Measurements from ENCODE around the gene ADCY10. TPM values are rescaled to one million over a fixed set of nuclear protein-coding genes. Genes with fewer than 3 reads are reported as not detected.
A peak's percentile ranks its signal among the peaks of the same experiment; 100 is the strongest.

ADCY10 gene
- total and polyA plus RNA-seq, 9 of the 15 experiments (the other 6 are each of a cell fraction or from before 2014, with no cell fraction given) = 0.08 to 0.86 (median 0.22) TPM

- TF ChIP-seq HDAC3 (IDR thresholded peaks at IDR 0.05; ENCODE audit: borderline replicate concordance, partially characterized antibody) = no peak
- TF ChIP-seq ZC3H4 (CRISPR knock-in tag; IDR thresholded peaks at IDR 0.05; ENCODE audit: borderline replicate concordance) = peak; percentile 78; the same call in 1 of the 2 replicates
- no peak for TF ChIP-seq GABPB1 (CRISPR knock-in tag; IDR thresholded peaks at IDR 0.05)
- TF ChIP-seq ZNF785 (CRISPR knock-in tag; IDR thresholded peaks at IDR 0.05) = no peak
- no peak for TF ChIP-seq FOXJ3 (CRISPR knock-in tag; IDR thresholded peaks at IDR 0.05)
- no peak for TF ChIP-seq DNMT1 (IDR thresholded peaks at IDR 0.05)
- TF ChIP-seq NFATC3 (IDR thresholded peaks at IDR 0.05) = 0 out of 2 replicates have a peak, but pooled peaks have one; percentile 68
- TF ChIP-seq, protein P1, sequence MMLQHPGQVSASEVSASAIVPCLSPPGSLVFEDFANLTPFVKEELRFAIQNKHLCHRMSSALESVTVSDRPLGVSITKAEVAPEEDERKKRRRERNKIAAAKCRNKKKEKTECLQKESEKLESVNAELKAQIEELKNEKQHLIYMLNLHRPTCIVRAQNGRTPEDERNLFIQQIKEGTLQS (IDR thresholded peaks at IDR 0.05) = no peak
- TF ChIP-seq, protein P1 (CRISPR knock-in tag; conservative IDR thresholded peaks at IDR 0.05) = no peak
- no peak for TF ChIP-seq KLF13 (tag; IDR thresholded peaks at IDR 0.05; ENCODE audit: borderline replicate concordance, low read depth)
- TF ChIP-seq SMARCA5 (IDR thresholded peaks at IDR 0.05) = no peak
- TF ChIP-seq CUX1 (CRISPR knock-in tag; IDR thresholded peaks at IDR 0.05) = no peak
- TF ChIP-seq SPI1 (IDR thresholded peaks at IDR 0.05; ENCODE audit: borderline replicate concordance, low read depth, low read length) = peak; percentile 49; the same call in 1 of the 2 replicates
- TF ChIP-seq, protein P2, sequence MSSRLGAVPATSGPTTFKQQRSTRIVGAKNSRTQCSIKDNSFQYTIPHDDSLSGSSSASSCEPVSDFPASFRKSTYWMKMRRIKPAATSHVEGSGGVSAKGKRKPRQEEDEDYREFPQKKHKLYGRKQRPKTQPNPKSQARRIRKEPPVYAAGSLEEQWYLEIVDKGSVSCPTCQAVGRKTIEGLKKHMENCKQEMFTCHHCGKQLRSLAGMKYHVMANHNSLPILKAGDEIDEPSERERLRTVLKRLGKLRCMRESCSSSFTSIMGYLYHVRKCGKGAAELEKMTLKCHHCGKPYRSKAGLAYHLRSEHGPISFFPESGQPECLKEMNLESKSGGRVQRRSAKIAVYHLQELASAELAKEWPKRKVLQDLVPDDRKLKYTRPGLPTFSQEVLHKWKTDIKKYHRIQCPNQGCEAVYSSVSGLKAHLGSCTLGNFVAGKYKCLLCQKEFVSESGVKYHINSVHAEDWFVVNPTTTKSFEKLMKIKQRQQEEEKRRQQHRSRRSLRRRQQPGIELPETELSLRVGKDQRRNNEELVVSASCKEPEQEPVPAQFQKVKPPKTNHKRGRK (tag; IDR thresholded peaks at IDR 0.05) = no peak
- 0 out of 2 replicates have a peak, but pooled peaks have one; percentile 6 for TF ChIP-seq NFE2 (IDR thresholded peaks at IDR 0.05; ENCODE audit: low read depth)
- TF ChIP-seq POLR2G (IDR thresholded peaks at IDR 0.05; ENCODE audit: low read depth, low read length) = peak; percentile 93
- TF ChIP-seq RCOR1 (IDR thresholded peaks at IDR 0.05; ENCODE audit: borderline replicate concordance in 1 of 2, low read depth in 2 of 2, low read length in 2 of 2) = peak in 1 of 2 experiments; percentile 53; a peak in 1 of 4 replicates
- no peak for TF ChIP-seq ZNF436 (CRISPR knock-in tag; IDR thresholded peaks at IDR 0.05)
- no peak; the same call in none of the 2 replicates for TF ChIP-seq ZNF431 (CRISPR knock-in tag; IDR thresholded peaks at IDR 0.05)
Measured at GRCh38 chr1:167936930-167937708, 23.2 kb upstream of the ADCY10 start, which contains the start of gene MPC2 (continued).
